Neutrophil (primary cell): ENCODE measurements around the gene CORO7.
A peak's percentile ranks its signal among the peaks of the same experiment; 100 is the strongest.

Experiments used
- H3K27ac ChIP-seq: fragments of 200-600 bp; sonication (generic); 2 replicates; pipeline ENCODE4 v1.5.1; 2016; ENCODE audit warnings: mild to moderate bottlenecking, moderate library complexity
- H3K27me3 ChIP-seq: fragments of 200-600 bp; sonication (generic); 2 replicates; pipeline ENCODE4 v1.6.0; 2016; ENCODE audit warnings: mild to moderate bottlenecking
- H3K36me3 ChIP-seq: fragments of 200-600 bp; sonication (generic); 2 replicates; pipeline ENCODE4 v1.5.1; 2017
- H3K4me1 ChIP-seq, 2 experiments: fragments of 200-600 bp in 1 of 2; sonication (generic) in 1 of 2; 1 replicate in 1 of 2; 2 replicates in 1 of 2; pipeline versions ENCODE4 v1.5.1 to v1.6.1; 2013 to 2016; ENCODE audit warnings: low read depth in 1 of 2, low read length in 1 of 2, mild to moderate bottlenecking in 1 of 2, moderate library complexity in 1 of 2; ENCODE audit not compliant: control insufficient read depth in 1 of 2, insufficient read depth in 1 of 2
- H3K4me3 ChIP-seq, 2 experiments: fragments of 200-600 bp in 1 of 2; sonication (generic) in 1 of 2; 1 replicate in 1 of 2; 2 replicates in 1 of 2; pipeline ENCODE4 v1.5.1; 2013 to 2016; ENCODE audit warnings: low read depth in 1 of 2, low read length in 1 of 2, mild to moderate bottlenecking in 1 of 2, moderate library complexity in 1 of 2
- H3K9me3 ChIP-seq: fragments of 200-600 bp; sonication (generic); 2 replicates; pipeline ENCODE4 v1.5.1; 2016
- CTCF ChIP-seq: fragments of 200-600 bp; sonication (generic); IDR thresholded peaks from 2 replicates; pipeline ENCODE4 v1.5.1; 2016; ENCODE audit warnings: antibody characterized with exemption

Gene CORO7

GRCh38 chr16:4416200-4417032, at the start of gene CORO7:
CORO7 (minus strand) TSS chr16:4416596; CDS start chr16:4416518, 78 bp downstream.
- peak; percentile 65 for TF ChIP-seq CTCF
- H3K27me3 ChIP-seq: no peaks in the 10 kb centered on the region
- peak within 1 kb of the TSS; percentile 92 to 99 for H3K4me3 ChIP-seq
- no peaks in the 10 kb centered on the region for H3K9me3 ChIP-seq
- H3K4me1 ChIP-seq: peaks cover 27% of the 10 kb centered on the region in 2 experiments
- peaks cover 26% of the 10 kb centered on the region for H3K36me3 ChIP-seq
- H3K27ac ChIP-seq: peak within 1 kb of the TSS; percentile 99

- H3K36me3 ChIP-seq: peaks cover 39% of the 10 kb centered on the region
- no peak overlapping the region for H3K4me3 ChIP-seq
- peaks cover 5 to 15% of the 10 kb centered on the region in 2 experiments for H3K4me1 ChIP-seq
- no peaks in the 10 kb centered on the region for H3K9me3 ChIP-seq
- TF ChIP-seq CTCF: no peak
- no peak overlapping the region for H3K27ac ChIP-seq
- H3K27me3 ChIP-seq: no peaks in the 10 kb centered on the region
Measured at GRCh38 chr16:4463522-4464163, 47.2 kb upstream of the CORO7 start.

- TF ChIP-seq CTCF: no peak
- Histone ChIP-seq H3K27me3 (no peaks in the 10 kb centered on the region), H3K36me3 (peaks cover 38% of the 10 kb centered on the region), H3K4me3 (no peak overlapping the region), H3K27ac (no peak overlapping the region), H3K4me1 (peaks cover 5 to 17% of the 10 kb centered on the region in 2 experiments), H3K9me3 (no peaks in the 10 kb centered on the region)
Measured at GRCh38 chr16:4461250-4462085, 45.1 kb upstream of the CORO7 start.

GRCh38 chr16:4460936-4461249, 44.5 kb upstream of the CORO7 start:
- H3K27ac ChIP-seq: no peak overlapping the region
- H3K36me3 ChIP-seq: peaks cover 36% of the 10 kb centered on the region
- H3K9me3 ChIP-seq: no peaks in the 10 kb centered on the region
- H3K4me3 ChIP-seq: no peak overlapping the region
- peaks cover 5 to 17% of the 10 kb centered on the region in 2 experiments for H3K4me1 ChIP-seq
- no peak for TF ChIP-seq CTCF
- no peaks in the 10 kb centered on the region for H3K27me3 ChIP-seq

GRCh38 chr16:4455951-4456350, 39.6 kb upstream of the CORO7 start:
- Histone ChIP-seq H3K9me3 (no peaks in the 10 kb centered on the region), H3K4me3 (no peak overlapping the region), H3K27ac (no peak overlapping the region), H3K4me1 (peaks cover 5 to 17% of the 10 kb centered on the region in 2 experiments), H3K36me3 (peaks cover 10% of the 10 kb centered on the region), H3K27me3 (no peaks in the 10 kb centered on the region)
- no peak for TF ChIP-seq CTCF
